Mesodermal cell (in vitro differentiated cells): ENCODE data around the gene CNOT9. TPM values are rescaled to one million over a fixed set of nuclear protein-coding genes. Genes with fewer than 3 reads are reported as not detected.
"Not testable (repeated sequence)": the region's sequence is repeated elsewhere in the genome, so short reads cannot be mapped to it uniquely, and the experiment has no call there.

ENCODE experiments used
- H3K27ac ChIP-seq: 2 replicates; pipeline ENCODE4 v1.7.0; 2013; ENCODE audit warnings: mild to moderate bottlenecking, low read depth, low read length, moderate library complexity; ENCODE audit not compliant: severe bottlenecking
- H3K36me3 ChIP-seq: 2 replicates; pipeline ENCODE4 v1.7.1; 2013; ENCODE audit warnings: mild to moderate bottlenecking, low read length, moderate library complexity; ENCODE audit not compliant: control insufficient read depth, insufficient read depth
- H3K4me1 ChIP-seq: one replicate; pipeline ENCODE4 v1.7.1; 2013; ENCODE audit warnings: mild to moderate bottlenecking, low read length; ENCODE audit not compliant: insufficient read depth, control insufficient read depth, poor library complexity, severe bottlenecking
- H3K4me3 ChIP-seq: 2 replicates; pipeline ENCODE4 v1.7.0; 2013; ENCODE audit warnings: low read length, control low read depth, mild to moderate bottlenecking; ENCODE audit not compliant: insufficient read depth, poor library complexity, severe bottlenecking; ENCODE audit errors: extremely low read depth
- H3K9me3 ChIP-seq: 2 replicates; pipeline ENCODE4 v1.7.1; 2013; ENCODE audit warnings: mild to moderate bottlenecking, low read length, moderate library complexity; ENCODE audit not compliant: control insufficient read depth
- WGBS, 2 experiments: methylation state at CpG; one replicate each; pipeline ENCODE4 v1.1.5; 2013; ENCODE audit warnings: missing lambda C conversion rate in 2 of 2; ENCODE audit not compliant: insufficient coverage in 2 of 2; 5-methylcytosine and 5-hydroxymethylcytosine counted together
- polyA plus RNA-seq, 2 experiments: library from polyadenylated mRNA; stranded (reverse); fragments of 50-300 nt; gene quantifications; one replicate each; pipeline ENCODE4 v1.2.3, GENCODE V29; 2013

CNOT9 gene, protein sequence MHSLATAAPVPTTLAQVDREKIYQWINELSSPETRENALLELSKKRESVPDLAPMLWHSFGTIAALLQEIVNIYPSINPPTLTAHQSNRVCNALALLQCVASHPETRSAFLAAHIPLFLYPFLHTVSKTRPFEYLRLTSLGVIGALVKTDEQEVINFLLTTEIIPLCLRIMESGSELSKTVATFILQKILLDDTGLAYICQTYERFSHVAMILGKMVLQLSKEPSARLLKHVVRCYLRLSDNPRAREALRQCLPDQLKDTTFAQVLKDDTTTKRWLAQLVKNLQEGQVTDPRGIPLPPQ
- polyA plus RNA-seq (2013, experiment 1 of 2), result 58.8 TPM
- 55.5 TPM for polyA plus RNA-seq (2013, experiment 2 of 2)

- H3K4me3 ChIP-seq, result peak within 1 kb of the TSS; percentile 92
- H3K9me3 ChIP-seq, result no peaks in the 10 kb centered on the region
- H3K4me1 ChIP-seq, result peaks cover 11% of the 10 kb centered on the region
- peak within 1 kb of the TSS; percentile 98 for H3K27ac ChIP-seq
- H3K36me3 ChIP-seq, result peaks cover 41% of the 10 kb centered on the region
- 0% methylated on average over 59 to 70 of the region's 77 CpGs for WGBS, 2 experiments
Observed at GRCh38 chr2:218568190-218569037, at the start of gene CNOT9, which contains the start of gene USP37. Gene CNOT9, plus strand, starts transcription at chr2:218568839. Its CDS starts 116 bp downstream, at chr2:218568955. Gene USP37, minus strand, starts transcription at chr2:218568351. Its CDS starts 9,698 bp downstream, at chr2:218558653.

GRCh38 chr2:218518876-218519275 is 49.8 kb upstream of the CNOT9 start:
- Histone ChIP-seq H3K9me3 (peaks cover 3% of the 10 kb centered on the region), H3K4me3 (no peak overlapping the region), H3K27ac (no peak overlapping the region), H3K36me3 (peaks cover 19% of the 10 kb centered on the region), H3K4me1 (no peaks in the 10 kb centered on the region)
- WGBS, 2 experiments, result no CpG with 5 or more reads among the region's 1 CpG

DNA sequence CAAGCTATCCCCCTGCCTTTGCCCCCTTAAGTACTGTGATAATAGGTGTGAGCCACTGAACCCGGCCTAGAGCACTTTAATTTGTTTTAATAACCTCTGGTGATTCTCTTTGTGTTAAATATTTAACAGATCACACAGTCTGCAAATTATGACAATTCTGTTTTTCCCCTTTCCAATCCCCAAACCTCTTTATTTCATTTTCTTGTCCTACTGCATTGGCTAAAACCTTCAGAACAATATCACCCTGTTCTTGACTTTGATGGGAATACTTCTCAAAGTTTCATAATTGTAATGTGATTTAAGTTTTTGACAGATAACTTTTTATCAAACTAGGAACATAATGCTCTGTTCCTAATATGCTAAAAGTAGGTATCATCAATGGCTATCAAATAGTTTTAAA is 45.0 kb upstream of the CNOT9 start:
- H3K36me3 ChIP-seq, result peaks cover 60% of the 10 kb centered on the region
- H3K4me3 ChIP-seq, result no peak overlapping the region
- no peaks in the 10 kb centered on the region for H3K4me1 ChIP-seq
- WGBS, 2 experiments, result no CpG with 5 or more reads among the region's 1 CpG
- peaks cover 10% of the 10 kb centered on the region for H3K9me3 ChIP-seq
- no peak overlapping the region for H3K27ac ChIP-seq

DNA sequence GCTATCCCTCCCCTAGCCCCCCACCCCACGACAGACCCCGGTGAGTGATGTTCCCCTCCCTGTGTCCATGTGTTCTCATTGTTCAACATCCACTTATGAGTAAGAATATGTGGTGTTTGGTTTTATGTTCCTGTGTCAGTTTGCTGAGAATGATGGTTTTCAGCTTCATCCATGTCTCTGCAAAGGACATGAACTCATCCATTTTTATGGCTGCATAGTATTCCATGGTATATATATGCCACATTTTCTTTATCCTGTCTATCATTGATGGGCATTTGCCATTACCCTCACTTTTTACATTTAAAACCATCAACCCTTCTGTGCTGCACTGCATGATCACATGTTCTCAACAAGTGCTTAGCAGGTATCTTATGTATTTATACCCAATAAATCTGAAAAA is 40.2 kb upstream of the CNOT9 start:
- no CpG with 5 or more reads among the region's 2 CpGs for WGBS, 2 experiments
- H3K27ac ChIP-seq, H3K4me1 ChIP-seq, H3K4me3 ChIP-seq: not testable (repeated sequence)
- Histone ChIP-seq H3K9me3 (peaks cover 13% of the 10 kb centered on the region), H3K36me3 (peaks cover 90% of the 10 kb centered on the region)

DNA sequence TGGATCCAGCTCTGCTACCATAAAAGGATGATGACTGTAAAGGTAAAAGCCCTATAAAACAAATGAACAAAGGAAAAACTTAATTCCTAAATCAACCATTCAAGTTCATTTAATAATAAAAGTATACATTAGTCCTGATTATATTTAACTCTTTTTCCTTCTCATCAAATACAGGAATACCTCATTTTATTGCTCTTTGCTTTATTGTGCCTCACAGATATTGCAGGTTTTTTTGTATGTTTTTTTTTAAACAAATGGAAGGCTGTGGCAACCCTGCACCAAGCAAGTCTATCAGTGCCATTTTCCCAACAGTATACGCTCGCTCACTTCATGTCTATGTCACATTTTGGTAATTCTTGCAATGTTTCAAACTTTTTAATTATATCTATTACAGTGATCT is 38.6 kb upstream of the CNOT9 start:
- Histone ChIP-seq H3K36me3 (peaks cover 85% of the 10 kb centered on the region), H3K9me3 (peaks cover 3% of the 10 kb centered on the region)
- 100% methylated on average over 1 of the region's 2 CpGs; no CpG with 5 or more reads in 1 of the 2 experiments for WGBS, 2 experiments

DNA sequence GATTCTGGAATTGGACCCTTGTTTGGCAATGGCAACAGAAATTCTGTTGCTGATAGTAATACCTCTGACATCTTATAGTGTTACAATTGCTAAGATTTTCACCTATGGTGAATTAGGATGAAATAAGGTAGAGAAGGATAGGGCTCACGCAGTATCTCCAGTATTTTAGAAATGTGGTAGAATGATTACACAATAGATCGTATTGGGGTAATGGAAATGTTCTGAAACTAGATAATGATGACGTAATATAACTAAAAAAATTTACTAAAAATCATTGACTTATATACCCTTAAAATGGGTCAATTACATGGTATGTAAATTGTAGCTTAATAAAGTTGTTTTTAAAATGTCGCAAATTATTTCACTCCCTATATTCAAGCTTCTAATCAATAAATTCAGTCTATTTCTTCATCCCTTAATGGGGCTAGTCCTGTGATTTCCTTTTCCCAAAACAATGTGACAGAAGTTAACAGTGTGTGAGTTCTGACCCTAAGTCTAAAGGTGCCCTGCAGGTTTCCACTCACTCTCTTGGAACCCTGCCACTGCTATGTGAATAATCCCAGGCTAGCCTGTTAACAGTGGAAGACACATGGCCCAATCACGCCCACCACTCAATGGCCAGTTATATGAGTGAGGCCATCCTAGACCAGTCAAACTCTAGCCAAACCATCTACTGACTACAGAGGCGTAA is 31.7 kb upstream of the CNOT9 start:
- Histone ChIP-seq H3K9me3 (no peaks in the 10 kb centered on the region), H3K4me1 (no peaks in the 10 kb centered on the region), H3K4me3 (no peak overlapping the region), H3K27ac (no peak overlapping the region), H3K36me3 (peaks cover 77% of the 10 kb centered on the region)
- 100% methylated on average over 1 of the region's 6 CpGs; no CpG with 5 or more reads in 1 of the 2 experiments for WGBS, 2 experiments

More for the DNA sequence above, 38.6 kb upstream of the CNOT9 start:
- H3K4me3 ChIP-seq, result no peak overlapping the region
- no peaks in the 10 kb centered on the region for H3K4me1 ChIP-seq
- H3K27ac ChIP-seq, result no peak overlapping the region

DNA sequence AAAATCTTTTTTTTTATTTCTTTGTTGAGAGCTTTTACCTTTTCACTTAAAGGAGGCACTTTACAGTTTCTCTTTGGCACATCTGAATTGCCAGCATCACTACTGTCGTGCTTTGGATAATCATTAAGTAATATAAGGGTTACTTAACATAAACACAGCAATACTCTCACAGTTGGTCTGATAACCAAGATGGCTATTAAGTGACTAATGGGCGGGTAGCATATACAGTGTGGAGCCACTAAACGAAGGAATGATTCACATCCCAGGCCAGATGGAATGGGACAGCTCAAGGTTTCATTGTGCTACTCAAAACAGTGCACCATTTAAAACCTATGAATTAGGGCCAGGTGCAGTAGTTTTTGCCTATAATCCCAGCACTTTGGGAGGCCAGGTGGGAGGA is 28.6 kb upstream of the CNOT9 start:
- H3K36me3 ChIP-seq, result peaks cover 82% of the 10 kb centered on the region
- no peak overlapping the region for H3K4me3 ChIP-seq
- H3K9me3 ChIP-seq, result no peaks in the 10 kb centered on the region
- H3K27ac ChIP-seq, result no peak overlapping the region
- WGBS, 2 experiments, result 89% methylated on average over 1 of the region's 3 CpGs; no CpG with 5 or more reads in 1 of the 2 experiments
- no peaks in the 10 kb centered on the region for H3K4me1 ChIP-seq

GRCh38 chr2:218546012-218546411 is 22.6 kb upstream of the CNOT9 start:
- Histone ChIP-seq H3K9me3 (no peaks in the 10 kb centered on the region), H3K36me3 (peaks cover 75% of the 10 kb centered on the region), H3K4me1 (no peaks in the 10 kb centered on the region), H3K27ac (no peak overlapping the region), H3K4me3 (no peak overlapping the region)
- 100% methylated on average over 1 of the region's 1 CpG for whole genome bisulfite sequencing, 2 experiments

DNA sequence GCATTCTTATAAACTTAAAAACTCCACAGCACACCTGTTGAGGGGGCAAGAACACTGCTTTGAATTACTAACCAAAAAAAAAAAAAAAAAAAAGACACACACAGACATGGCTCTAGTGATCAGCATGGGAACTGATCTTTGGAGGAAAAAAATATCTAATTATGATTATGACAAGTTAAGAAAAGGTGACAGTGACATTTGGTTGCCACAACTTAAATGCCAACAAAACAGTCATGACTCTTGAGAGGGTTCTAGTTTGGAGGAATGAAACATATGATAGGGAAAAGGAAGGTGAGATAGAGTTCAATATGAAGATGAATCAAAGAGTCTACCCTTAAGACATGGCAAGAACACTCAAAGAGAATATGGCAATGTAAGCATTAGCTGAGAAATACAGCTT is 21.1 kb upstream of the CNOT9 start:
- Histone ChIP-seq H3K36me3 (peaks cover 73% of the 10 kb centered on the region), H3K4me1 (no peaks in the 10 kb centered on the region), H3K9me3 (no peaks in the 10 kb centered on the region), H3K27ac (no peak overlapping the region), H3K4me3 (no peak overlapping the region)

GRCh38 chr2:218547978-218548377 is 20.7 kb upstream of the CNOT9 start:
- Histone ChIP-seq H3K36me3 (peaks cover 73% of the 10 kb centered on the region), H3K4me3 (no peak overlapping the region), H3K27ac (no peak overlapping the region), H3K4me1 (no peaks in the 10 kb centered on the region), H3K9me3 (no peaks in the 10 kb centered on the region)
